GM12873 (cell line): ENCODE data around the gene OPA3.

Experiments
- CTCF ChIP-seq: IDR thresholded peaks from 2 replicates; pipeline ENCODE4 v1.5.1; 2012; ENCODE audit warnings: low read depth, mild to moderate bottlenecking, moderate library complexity, low read length, control low read depth; ENCODE audit not compliant: insufficient read depth; ENCODE audit errors: missing control alignments

OPA3 gene

GRCh38 chr19:45497791-45498190 is 86.8 kb downstream of the OPA3 start:
- no peak for TF ChIP-seq CTCF

DNA sequence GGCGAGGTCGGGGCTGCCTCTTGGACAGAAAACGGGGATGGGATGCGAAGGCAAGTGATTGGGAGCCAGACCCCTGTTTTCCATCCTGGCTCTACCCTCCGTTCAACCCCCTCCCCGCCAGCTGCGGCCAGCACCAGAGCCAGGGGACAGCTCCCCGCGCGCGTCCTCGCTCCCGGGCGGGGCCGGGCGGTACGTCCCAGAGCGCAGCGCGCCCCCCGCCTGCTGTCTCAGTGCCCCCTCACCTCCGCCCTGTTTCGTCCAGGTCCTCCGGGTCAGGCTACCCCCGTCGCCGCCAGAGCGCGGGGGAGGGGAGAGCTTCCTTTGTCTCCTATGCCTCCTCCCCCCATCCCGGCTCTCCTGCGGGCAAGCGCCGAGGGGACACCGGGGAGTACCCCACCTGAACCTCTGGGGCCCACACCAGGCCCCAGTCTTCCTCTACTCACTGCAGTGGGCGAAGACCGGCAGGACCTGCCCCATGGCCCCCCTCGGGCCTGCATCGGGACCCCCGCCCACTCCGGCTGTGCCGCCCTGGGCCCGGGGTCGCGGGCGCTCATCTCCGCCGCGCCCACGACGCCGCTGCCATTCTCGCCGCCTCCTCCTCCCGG is 88.2 kb downstream of the OPA3 start:
- no peak for TF ChIP-seq CTCF

DNA sequence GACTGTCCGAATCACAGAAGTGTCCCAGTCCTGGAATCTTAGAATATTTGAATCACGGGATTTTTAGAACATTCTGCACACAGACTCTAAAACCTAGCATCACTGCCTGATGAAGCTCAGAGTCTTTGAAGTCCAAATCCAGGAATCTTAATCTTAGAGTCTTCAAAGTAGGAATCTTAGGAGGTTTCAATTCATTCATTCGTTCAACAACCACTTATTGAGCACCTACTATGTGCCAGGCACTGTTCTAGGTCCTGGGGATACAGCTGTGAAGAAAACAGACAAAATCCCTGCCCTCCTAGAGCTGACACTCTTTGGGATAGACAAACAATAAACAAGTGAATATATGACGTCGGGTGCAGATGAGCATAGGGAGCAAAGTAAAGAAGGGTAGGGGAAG is 89.4 kb downstream of the OPA3 start:
- TF ChIP-seq CTCF, result no peak

DNA sequence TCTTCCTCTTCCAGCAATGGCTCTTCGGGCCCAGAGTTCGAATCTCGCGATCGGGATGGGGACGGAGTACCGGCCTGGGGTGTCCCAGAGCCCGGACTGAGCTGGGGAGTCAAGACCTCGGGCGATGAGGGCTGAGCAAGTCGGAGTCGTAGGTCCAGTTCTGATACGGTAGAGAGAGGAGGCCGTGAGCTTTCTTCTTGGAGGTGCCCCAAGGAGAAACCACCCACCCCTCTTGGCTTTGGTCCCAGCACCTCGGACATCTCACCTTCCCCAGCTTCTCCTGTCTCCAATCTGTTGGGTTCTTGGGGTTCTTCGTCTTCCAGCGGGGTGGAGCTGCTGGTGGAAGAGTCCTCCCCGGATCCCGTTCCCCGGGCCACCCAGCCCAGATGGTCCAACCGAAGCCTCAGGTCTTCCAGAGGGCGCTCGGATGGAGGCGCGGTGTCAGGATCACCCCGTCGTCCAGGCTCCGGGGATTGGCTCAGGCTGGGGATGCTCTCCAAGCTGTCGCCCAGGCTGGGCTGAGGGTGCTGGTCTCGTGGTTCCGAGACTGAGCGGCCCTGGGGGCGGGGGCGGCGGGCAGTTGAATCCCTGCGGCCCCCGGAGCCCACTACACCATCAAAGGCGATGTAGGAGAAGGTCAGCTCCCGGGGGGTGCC is 90.2 kb downstream of the OPA3 start:
- TF ChIP-seq CTCF, result no peak

DNA sequence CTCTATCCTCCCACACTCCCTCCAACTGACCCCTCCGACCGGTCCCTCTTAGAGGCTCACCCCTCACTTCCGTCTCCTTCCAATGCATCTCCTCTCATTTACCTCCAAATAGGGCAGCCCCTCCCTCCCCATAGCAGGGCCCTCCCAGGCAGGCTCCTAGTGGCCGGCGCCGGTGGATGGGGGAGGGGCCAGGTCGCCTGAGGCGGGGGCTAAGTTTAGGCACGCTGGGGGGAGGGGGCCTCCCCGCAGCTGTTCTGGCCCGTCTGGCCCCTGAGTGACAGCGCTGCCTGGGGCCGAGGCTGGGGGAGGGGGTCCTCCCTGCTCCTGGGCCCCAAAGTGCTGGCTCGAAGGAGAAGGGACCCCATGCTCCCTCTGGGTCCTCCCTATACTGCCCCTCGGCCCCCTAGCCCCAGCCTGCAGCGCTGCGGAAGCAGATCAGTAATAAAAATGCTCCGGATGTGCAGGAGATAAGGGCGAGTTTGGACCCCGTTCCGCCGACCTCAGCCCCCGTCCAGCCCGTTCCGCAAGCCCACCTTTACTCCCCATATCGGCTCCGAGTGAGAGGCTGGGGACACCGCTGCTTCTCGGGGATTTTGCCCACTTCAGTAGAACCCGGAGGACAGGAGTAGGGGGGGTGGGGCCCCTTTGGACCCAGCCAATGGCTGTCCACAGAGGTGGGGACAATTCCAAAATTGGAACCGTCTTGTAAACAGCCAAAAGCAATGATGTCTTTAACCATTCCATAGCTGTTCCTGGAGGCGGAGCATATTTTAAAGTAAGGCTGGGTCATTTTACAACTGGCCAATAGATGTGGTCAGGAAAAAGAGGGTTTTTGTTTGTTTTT is 91.8 kb downstream of the OPA3 start:
- TF ChIP-seq CTCF, result no peak

- TF ChIP-seq CTCF, result no peak
Measured at GRCh38 chr19:45492137-45492626, 92.4 kb downstream of the OPA3 start.

DNA sequence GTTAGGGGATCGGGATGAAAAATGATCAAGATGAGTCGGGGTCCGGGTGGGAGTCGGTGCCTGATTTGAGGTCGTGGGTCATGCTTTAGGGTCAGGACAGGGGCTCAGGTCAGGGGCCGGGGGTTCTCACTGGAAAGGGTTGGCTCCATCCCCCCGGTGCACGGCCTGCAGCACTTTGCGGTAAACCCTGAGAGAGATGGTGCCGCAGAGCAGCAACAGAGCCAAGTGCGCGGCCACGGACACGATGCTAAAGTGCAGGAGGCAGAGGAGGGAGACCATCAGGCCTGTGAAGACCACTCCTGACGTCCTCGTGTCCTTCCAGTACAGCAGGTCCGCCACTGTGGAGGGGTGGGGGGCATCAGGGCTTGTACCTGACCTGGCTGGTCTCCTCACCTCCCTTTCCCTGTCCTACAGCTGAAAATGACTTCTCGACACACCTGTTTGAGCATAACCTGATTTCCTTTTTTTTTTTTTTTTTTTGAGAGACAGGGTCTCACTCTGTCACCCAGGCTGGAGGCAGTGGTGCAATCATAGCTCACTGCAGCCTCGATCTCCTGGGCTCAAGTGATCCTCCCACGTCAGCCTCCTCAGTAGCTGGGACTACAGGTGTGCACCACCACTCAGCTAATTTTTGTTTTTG is 95.3 kb downstream of the OPA3 start:
- no peak for TF ChIP-seq CTCF
